HG03108 (cell line): ENCODE data around the gene VSIR.

ENCODE experiments used
- ATAC-seq: cut with Tn5 transposase; IDR thresholded peaks from one replicate; pipeline ENCODE4 v1.9.1; 2021; ENCODE audit warnings: moderate library complexity; ENCODE audit not compliant: unreplicated experiment

The VSIR gene

DNA sequence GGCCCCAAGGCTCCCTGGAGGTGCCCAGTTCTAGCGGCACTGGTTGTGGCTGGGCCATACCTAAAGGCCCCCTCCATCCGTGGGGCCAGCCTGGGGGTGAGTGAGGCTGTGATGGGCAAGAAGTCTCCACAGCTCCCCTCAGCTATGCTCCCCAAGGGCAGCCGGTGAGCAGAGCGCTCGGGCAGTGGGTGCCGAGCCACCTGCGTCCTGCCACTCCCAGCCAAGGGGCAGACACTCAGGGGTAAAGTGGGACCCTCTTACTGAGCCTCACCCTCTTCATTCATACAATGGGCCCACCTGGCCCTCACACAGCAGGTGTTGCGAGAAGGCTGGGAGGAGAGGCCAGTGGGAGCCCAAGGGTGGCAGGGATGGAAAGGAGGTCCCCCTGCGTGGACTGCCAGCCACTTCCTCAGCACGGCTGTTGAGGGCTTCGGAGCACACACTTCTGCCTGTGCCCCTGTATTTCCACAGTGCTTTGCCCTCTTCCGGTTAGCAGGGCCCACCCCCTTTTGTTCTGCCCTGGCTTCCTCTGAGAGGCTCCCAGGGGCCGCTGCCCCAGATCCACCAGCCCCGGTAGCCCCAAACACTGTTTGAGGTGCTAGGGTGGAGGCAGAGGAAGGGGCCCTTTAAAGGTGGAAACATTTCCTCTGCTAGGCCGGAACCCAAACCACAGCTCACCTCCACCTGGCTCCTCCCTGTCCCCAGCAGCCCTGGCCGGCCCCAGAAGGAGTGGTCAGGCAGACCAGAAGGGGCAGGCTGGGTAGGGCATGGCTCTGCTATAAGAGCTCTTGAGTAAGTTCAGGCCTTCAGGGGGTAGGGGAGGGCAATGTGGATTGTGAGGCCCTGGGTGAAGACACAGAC, 37.4 kb downstream of the VSIR start:
- ATAC-seq, result no peak

- ATAC-seq, result no peak
Measured at GRCh38 chr10:71734797-71735196, 38.5 kb downstream of the VSIR start.

DNA sequence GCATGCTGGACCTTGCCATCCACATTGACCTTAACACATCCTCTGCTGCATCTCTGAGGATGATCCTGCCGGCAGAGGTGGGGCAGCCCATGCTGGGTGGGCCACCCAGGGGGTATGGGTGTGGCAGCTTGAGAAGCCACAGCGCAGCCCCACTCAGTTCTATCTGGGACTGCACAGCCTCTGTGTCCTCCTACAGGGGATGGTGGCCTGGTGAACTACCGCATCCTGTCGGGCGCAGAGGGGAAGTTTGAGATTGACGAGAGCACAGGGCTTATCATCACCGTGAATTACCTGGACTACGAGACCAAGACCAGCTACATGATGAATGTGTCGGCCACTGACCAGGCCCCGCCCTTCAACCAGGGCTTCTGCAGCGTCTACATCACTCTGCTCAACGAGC, 41.5 kb downstream of the VSIR start:
- no peak for ATAC-seq

DNA sequence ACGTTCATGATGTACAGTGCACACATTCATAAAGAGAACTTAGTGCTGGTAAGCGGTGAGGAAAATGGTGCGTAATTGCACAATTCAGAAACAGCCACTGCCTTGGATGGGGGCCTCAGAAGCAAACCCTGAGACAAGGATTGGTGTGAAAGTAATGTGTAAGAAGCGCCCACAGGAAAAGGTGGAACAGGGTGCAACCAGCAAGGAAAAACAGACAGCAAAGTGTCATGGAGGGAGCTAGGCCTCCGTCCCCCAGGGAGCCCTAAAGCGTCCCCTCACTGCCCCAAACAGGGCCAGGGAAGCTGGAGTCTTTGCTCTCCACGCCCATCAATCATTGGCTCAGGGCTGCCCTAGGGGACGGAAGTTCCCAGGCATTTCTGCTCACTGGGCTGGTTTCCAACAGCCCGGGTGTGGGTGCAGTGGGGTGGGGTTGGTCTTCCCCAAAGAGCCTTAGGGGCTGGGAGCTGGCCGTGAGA, 44.1 kb downstream of the VSIR start:
- no peak for ATAC-seq

DNA sequence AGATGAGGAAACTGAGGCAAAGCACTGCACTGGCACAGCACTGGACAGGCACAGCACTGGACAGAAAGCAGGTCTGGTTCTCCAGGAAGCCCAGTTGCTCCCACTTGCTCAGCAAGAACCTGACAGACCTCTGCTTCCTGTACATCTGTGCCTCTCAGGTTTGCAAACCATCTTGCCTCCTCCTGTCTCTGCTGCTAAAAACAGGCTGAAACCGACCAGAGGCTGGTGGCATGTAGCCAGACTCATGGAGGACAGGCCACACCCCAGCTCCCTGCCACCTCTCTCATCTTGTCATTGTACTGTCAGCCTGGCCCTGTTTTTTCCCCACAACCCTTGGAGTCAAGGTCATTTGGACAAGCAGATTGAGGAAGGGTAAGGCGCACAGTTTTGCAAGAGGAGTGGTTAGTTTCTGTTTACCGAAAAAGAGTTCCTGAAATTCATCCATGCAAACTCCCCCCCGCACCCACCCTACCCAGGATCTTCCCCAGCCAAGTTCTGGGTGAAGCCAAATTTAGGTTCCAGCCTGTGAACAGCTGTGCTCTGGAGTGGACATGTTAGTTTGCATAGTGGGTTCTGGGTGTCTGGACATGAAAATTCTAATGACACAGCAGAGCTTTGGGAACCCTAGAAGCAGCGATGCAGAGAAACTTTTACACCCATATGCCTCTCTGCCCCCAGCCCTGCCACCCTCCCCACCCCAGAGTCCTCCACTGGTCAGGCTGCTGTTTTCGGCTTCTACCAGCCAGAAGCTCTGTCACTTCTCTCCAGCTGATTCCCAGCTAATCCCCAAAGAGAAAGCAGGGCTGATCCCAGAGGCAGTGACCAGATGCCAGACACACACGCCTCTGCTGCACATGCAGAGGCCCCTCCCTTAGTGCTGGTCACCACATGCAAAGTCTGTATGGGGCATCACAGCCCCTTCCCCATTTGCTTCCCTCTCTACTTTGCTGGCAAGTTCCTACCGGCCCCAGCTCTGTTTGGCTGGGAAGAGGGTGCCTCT, 45.3 kb downstream of the VSIR start:
- ATAC-seq, result peak; percentile 46

DNA sequence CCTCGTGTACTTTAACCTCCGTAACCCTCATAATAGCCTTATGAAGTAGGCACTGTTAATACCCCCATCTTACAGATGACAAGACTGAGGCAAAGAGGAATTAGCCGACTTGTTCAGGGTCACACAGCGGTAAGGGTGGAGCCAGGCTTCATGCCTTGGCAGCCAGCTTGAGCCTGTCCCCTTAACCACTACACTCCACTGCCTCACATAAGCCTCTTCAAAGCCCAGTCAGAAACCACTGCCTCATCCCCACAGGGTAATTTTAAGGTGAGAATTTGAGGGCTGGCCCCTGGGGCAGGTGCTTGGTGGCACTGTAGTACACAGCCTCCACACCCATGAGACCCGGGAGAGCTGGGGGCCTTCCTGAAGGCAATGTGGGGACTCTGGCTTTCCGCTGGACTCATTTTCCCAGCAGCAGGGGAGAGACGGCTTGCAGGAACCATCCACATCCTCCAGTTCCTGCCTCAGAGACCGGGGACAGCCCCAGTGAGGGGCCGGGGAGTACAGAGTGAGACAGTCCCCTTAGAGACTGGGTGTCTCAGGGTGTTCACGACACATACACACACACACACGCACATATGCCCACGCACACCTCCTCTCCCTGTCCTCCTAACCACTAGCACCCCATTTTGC, 46.1 kb downstream of the VSIR start:
- ATAC-seq, result peak; percentile 41

- ATAC-seq, result no peak
Measured at GRCh38 chr10:71726580-71727104, 46.7 kb downstream of the VSIR start.

DNA sequence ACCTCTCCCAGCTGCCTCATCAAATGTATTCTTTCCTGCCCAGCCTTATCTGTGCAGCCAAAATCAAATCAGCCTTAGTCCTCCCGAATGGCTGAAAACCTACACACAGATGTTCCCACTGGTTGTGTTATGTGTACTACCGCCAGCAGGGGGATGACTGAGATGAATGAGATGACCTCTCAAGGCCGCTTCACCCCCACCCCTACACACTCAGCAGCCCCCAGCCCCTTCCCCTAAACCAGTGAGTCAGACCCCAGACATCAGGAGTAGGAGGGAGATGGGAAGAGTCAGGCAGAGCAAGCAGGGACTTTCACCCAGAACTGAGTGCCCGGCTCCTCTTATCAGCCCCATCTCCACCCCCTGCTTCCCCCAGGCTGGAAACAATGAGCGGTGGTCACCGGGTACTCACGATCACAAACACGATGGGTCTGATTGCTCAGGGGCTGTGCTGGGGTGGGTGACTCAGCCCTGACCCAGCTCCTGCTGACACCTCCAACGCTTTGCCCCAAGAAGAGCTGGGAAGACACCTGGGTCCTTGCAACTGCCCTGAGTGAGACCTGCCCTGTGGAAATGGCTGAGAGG, 47.2 kb downstream of the VSIR start:
- no peak for ATAC-seq

DNA sequence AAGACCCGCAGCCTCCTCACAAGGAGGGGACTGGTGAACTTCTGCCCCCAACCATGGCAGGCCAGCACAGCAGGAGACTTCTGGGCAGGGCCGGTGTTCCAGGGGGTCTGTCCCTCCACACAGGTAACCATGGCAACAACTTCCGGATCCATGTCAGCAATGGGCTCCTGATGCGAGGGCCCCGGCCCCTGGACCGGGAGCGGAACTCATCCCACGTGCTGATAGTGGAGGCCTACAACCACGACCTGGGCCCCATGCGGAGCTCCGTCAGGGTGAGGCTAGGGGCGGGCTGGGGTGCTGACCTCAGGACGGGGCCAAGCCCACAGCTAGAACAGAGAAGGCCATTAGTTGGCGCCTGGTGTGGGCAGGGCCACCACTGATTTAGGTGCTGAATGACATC, 48.1 kb downstream of the VSIR start:
- no peak for ATAC-seq

- ATAC-seq, result no peak
Measured at GRCh38 chr10:71724539-71724938, 48.8 kb downstream of the VSIR start.

- ATAC-seq, result no peak
Measured at GRCh38 chr10:71723311-71723710, 50.0 kb downstream of the VSIR start.

DNA sequence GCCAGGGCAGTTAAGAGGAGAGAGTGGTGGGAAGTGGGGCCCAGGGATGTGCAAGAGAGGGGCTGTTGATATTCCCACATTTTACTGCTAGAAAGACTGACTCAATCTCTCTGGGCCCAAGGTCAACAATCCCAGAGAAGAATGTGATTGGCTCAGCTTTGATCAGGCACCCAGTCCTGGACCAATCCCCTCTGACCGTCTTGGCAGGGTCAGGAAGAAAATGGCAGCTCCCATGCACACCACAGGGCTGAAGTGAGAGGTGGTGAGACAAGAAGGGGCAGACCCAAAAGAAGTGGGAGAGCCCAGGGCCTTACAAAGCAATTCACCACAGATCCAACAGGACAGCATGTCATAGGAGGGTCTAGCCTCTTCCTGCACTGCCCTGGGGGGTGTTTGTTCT, 50.5 kb downstream of the VSIR start:
- no peak for ATAC-seq

DNA sequence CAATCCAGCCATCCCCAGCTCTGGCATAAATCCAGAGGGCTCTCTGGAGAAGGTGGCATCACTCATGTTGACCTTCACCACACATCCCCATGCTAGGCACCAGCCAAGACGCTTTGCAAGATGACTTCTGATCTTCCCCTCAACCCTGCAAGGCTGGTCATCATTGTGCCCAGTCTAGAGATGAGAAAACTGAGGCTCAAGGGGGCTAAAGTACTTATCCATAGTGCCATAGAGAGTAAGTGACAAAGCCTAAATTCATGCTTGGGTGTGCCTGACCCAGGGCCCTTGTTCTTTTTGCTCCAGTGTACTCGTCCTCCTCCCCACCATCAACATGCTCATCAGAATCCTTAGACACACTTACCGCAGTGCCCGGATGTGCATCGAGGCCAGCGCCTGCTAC, 52.0 kb downstream of the VSIR start:
- ATAC-seq, result no peak

GRCh38 chr10:71720288-71720687, 53.0 kb downstream of the VSIR start:
- no peak for ATAC-seq

- no peak for ATAC-seq
Measured at GRCh38 chr10:71719464-71720201, 53.7 kb downstream of the VSIR start, which contains the start of gene C10orf105. Gene C10orf105, minus strand, starts transcription at chr10:71719778. Its CDS starts 3,441 bp downstream, at chr10:71716337.

GRCh38 chr10:71719042-71719441, 54.3 kb downstream of the VSIR start:
- ATAC-seq, result no peak

- no peak for ATAC-seq
Measured at GRCh38 chr10:71718165-71718698, 55.1 kb downstream of the VSIR start.

DNA sequence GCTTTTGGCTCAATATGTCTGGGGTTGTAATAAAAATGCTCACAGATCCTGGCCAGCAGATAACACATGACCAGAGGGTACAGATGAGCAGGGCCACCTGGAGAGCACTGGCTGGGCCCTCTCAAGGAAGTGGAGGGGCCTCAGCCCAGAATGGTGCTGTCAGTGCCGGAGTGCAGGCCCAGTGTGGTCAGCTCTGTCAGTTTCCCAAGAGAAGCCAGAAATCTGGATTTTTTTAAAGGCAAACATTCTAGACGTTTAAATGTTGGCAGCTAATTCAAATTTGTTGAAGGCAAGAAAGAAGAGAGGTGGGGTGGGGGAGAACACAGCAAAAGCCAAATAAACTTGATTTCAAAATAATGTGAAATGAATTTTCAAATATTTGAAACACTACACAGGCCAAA, 55.8 kb downstream of the VSIR start:
- no peak for ATAC-seq

- ATAC-seq, result no peak
Measured at GRCh38 chr10:71717056-71717455, 56.3 kb downstream of the VSIR start.
